Choroid plexus epithelial cell (primary cell): Measurements from ENCODE around the gene CDK10.

Experiments used
- DNase-seq: peaks from one replicate; pipeline ENCODE4 v3.0.0-alpha.2; 2010; ENCODE audit warnings: low read depth
- H3K4me3 ChIP-seq: 2 replicates; pipeline ENCODE4 v1.5.1; 2011; ENCODE audit warnings: low read depth, mild to moderate bottlenecking, control low read depth, low read length, moderate library complexity
- CTCF ChIP-seq: conservative IDR thresholded peaks from 2 replicates; pipeline ENCODE4 v1.5.1; 2011; ENCODE audit warnings: low read depth, mild to moderate bottlenecking, control low read depth, inconsistent platforms, low read length, moderate library complexity

Gene CDK10

DNA sequence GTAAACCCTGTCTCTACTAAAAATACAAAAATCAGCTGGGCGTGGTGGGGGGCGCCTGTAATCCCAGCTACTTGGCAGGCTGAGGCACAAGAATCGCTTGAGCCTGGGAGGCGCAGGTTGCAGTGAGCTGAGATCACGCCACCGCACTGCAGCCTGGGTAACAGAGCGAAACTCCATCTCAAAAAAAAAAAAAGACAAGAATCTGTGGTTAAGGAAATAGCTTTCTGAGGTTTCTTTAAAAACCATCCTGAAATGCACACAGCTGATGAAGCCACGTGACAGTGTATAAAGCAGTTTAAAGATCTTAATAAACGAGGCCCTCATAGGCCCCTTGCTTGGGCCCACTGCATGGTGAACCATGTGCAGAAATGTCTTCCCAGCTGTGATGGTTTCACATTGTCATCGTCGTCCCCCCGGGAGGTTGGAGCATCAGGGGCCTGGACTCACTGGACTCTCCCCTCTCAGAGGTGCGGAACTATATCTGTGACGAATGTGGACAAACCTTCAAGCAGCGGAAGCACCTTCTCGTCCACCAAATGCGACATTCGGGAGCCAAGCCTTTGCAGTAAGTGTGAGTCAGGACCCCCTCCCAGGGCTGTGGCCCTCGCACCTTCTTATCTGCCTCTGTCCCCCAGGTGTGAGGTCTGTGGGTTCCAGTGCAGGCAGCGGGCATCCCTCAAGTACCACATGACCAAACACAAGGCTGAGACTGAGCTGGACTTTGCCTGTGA is 51.0 kb downstream of the CDK10 start:
- TF ChIP-seq CTCF: no peak
- no peak for DNase-seq
- H3K4me3 ChIP-seq: no peak overlapping the region

GRCh38 chr16:89738072-89738377 is 51.5 kb downstream of the CDK10 start:
- H3K4me3 ChIP-seq: no peak overlapping the region
- TF ChIP-seq CTCF: no peak
- DNase-seq: no peak

DNA sequence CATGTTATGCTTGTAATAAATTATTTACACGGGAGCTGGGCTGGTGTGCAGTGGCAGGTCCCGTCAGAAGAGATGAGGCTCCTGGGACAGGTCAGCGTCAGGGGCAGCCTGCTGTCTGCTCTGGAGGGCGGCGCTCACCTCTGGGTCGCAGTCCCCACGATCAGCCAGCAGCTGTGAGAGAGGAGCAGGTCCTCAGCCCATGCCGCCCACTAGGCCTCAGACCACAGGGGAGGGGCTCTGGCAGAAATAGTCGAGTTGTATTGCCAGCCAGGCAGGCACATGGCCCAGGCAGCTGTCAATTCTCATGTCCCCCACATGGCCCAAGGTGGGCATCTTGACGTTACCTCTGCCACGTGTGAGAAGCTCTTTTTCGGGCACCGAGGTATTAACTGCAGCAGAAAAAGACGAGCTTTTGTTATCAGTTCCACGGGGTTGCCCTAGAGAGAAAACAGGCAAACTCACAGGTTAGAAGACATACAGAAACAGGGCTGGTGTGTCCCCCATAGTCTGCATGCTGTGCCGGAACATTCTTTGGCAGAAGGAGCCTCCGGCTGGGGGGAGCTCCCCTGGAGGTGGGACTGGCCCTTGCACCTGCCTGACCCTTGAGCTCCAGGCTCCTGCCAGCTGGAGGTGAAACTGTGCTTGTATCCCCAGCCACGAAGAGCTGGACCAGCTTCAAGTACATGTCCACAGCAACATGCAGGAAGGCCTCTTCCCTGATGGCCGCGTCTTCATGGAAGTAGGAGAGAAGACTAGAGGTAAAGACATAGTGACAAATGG is 52.2 kb downstream of the CDK10 start:
- TF ChIP-seq CTCF: no peak
- H3K4me3 ChIP-seq: no peak overlapping the region

DNA sequence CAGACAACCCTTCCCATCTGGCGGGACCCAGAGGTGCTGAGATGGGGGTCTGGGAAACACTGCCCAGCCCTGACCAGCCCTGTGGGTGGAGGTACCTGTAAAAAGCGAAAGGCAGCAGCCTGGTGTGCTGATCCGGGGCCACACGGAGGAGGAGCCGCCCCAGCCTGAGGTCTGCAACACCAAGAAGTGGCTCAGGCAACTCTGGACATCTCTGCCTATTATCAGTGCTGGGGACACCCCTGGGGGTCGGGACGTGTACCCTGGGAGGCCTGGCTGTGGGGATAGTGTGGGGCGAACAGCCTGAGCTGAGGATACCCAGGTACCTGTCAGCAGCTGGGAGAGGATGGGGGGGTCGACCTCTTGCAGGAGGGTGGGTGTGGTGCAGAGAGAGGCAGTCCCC is 52.9 kb downstream of the CDK10 start:
- no peak for TF ChIP-seq CTCF
- no peak overlapping the region for H3K4me3 ChIP-seq
- no peak for DNase-seq

More for the DNA sequence above, 52.2 kb downstream of the CDK10 start:
- DNase-seq: no peak

DNA sequence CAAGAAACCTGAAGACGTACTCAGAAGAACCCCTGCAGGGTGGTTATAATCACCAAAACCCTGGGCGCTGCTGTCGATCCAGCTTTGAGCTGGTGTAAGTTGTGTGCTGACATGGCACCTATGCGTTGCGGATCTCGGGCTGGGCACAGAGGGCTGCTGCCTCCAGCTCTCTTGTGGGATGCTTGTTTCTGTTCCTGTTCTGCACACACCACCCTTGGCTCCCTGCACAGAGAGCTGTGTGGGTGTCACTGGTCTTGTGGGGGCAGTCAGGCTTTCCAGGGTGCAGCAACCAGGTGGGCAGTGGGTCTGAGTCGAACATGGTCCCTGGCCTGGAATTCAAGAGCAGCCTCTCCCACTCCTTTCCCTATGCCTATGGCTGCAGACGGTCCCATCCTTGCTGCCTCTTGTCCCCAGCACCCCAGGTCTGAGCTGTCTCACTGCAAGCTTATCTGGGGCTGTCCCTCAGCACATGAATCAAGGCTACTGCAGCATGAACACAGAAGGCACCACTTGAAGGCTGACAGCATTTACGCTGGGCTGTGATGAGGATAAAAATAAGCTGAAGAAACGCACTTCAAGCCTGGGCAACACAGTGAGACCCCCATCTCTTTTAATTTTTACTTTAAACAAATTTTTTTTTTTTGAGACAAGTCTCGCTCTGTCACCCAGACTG is 55.0 kb downstream of the CDK10 start:
- TF ChIP-seq CTCF: no peak
- H3K4me3 ChIP-seq: no peak overlapping the region
- no peak for DNase-seq

- no peak overlapping the region for H3K4me3 ChIP-seq
- no peak for DNase-seq
- TF ChIP-seq CTCF: no peak
Measured at GRCh38 chr16:89742948-89743347, 56.5 kb downstream of the CDK10 start.
